GM21529 (cell line): ENCODE results near the gene DEGS2.

Source experiments
- ATAC-seq: cut with Tn5 transposase; IDR thresholded peaks from one replicate; pipeline ENCODE4 v1.9.1; 2021; ENCODE audit not compliant: unreplicated experiment

Gene DEGS2

GRCh38 chr14:100096656-100097055 is 62.8 kb downstream of the DEGS2 start:
- ATAC-seq: no peak
